ENCODE results near the gene HOXC12. TPM values are rescaled to one million over a fixed set of nuclear protein-coding genes. Genes with fewer than 3 reads are reported as not detected.

Gene HOXC12
- total RNA-seq, 4 donors from 2014 or later, result not detected

- Histone ChIP-seq H3K27me3 (peaks cover 60 to 100% (median 74%) of the 10 kb centered on the region in 4 donors), H3K4me3 (peak overlapping the region in 1 of 4 donors; percentile 15), H3K4me1 (peaks cover 5 to 48% (median 5%) of the 10 kb centered on the region in 3 donors), H3K36me3 (no peaks in the 10 kb centered on the region), H3K9me3 (no peaks in the 10 kb centered on the region), H3K27ac (no peak overlapping the region)
- no peak for TF ChIP-seq CTCF (IDR thresholded peaks at IDR 0.05)
- TF ChIP-seq POLR2A (IDR thresholded peaks at IDR 0.05), result no peak
- WGBS, 2 donors, result 13 to 14% methylated on average over 26 to 30 of the region's 38 CpGs
- intact Hi-C loops (cut with DNase I), result no loop called here
- no peak for DNase-seq
These were observed 1.6 kb upstream of the HOXC12 start for GRCh38 chr12:53952871-53953734.

- H3K9me3 ChIP-seq, result no peaks in the 10 kb centered on the region
- H3K27me3 ChIP-seq, result peaks cover 60 to 100% (median 78%) of the 10 kb centered on the region in 4 donors
- H3K27ac ChIP-seq, result no peak overlapping the region
- H3K36me3 ChIP-seq, result no peaks in the 10 kb centered on the region
- no peak overlapping the region for H3K4me3 ChIP-seq
- peaks cover 5 to 48% (median 5%) of the 10 kb centered on the region in 3 donors for H3K4me1 ChIP-seq
- WGBS, 2 donors, result 6 to 11% methylated on average over 16 to 17 of the region's 19 CpGs
- TF ChIP-seq CTCF (IDR thresholded peaks at IDR 0.05) (no peak), POLR2A (IDR thresholded peaks at IDR 0.05) (no peak)
- DNase-seq, result no peak
- intact Hi-C loops (cut with DNase I), result no loop called here
These were observed 641 bp upstream of the HOXC12 start for GRCh38 chr12:53953831-53954693.

- WGBS, 2 donors, result 4 to 15% methylated on average over 6 to 20 of the region's 86 CpGs
- TF ChIP-seq POLR2A (IDR thresholded peaks at IDR 0.05), result no peak
- TF ChIP-seq CTCF (IDR thresholded peaks at IDR 0.05), result no peak
- DNase-seq, result no peak
- H3K4me1 ChIP-seq, result peaks cover 5 to 48% (median 5%) of the 10 kb centered on the region in 3 donors
- H3K27me3 ChIP-seq, result peaks cover 50 to 100% (median 78%) of the 10 kb centered on the region in 4 donors
- H3K4me3 ChIP-seq, result no peak overlapping the region
- H3K36me3 ChIP-seq, result no peaks in the 10 kb centered on the region
- H3K27ac ChIP-seq, result no peak overlapping the region
- H3K9me3 ChIP-seq, result no peaks in the 10 kb centered on the region
- intact Hi-C loops (cut with DNase I), result no loop called here
These were observed 503 bp downstream of the HOXC12 start for GRCh38 chr12:53955036-53955775.

GRCh38 chr12:53955776-53956250 is 1.1 kb downstream of the HOXC12 start:
- Histone ChIP-seq H3K4me3 (no peak overlapping the region), H3K36me3 (no peaks in the 10 kb centered on the region), H3K27me3 (peaks cover 46 to 100% (median 79%) of the 10 kb centered on the region in 4 donors), H3K9me3 (no peaks in the 10 kb centered on the region), H3K4me1 (peaks cover 5 to 54% (median 8%) of the 10 kb centered on the region in 3 donors), H3K27ac (no peak overlapping the region)
- no peak for DNase-seq
- 9% methylated on average over 9 to 10 of the region's 10 CpGs for WGBS, 2 donors
- intact Hi-C loops (cut with DNase I), result no loop called here
- TF ChIP-seq POLR2A (IDR thresholded peaks at IDR 0.05) (no peak), CTCF (IDR thresholded peaks at IDR 0.05) (no peak)

Data from esophagus squamous epithelium (tissue), 5 donors.